GM08714 (cell line): ENCODE data around the gene GALNTL6.

Experiments used
- H3K4me3 ChIP-seq: fragments of 200-500 bp; sonication (Bioruptor generic); 2 replicates; pipeline ENCODE4 v1.5.1; 2014; ENCODE audit warnings: mild to moderate bottlenecking, low read length, inconsistent platforms
- ZNF274 ChIP-seq: IDR thresholded peaks from 2 replicates; pipeline ENCODE4 v1.6.1; 2012; ENCODE audit warnings: mild to moderate bottlenecking, low read depth, low read length

Gene GALNTL6

DNA sequence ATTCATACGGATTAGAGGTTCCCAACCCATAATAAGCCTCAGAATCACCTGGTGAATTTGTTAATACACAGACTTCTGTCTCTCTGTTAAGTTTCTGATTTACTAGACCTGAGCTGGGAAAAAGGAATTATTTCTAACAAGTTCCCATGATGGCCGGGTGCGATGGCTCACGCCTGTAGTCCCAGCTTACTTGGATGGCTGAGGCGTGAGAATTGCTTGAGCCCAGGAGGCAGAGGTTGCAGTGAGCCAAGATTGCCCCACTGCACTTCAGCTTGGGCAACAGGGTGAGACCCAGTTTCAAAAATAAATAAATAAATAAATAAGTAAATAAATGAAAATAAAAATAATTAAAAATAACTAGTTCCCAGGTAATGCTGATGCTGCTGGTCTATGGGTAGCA is 412.3 kb downstream of the GALNTL6 start:
- no peak for TF ChIP-seq ZNF274
- H3K4me3 ChIP-seq: no peak overlapping the region

DNA sequence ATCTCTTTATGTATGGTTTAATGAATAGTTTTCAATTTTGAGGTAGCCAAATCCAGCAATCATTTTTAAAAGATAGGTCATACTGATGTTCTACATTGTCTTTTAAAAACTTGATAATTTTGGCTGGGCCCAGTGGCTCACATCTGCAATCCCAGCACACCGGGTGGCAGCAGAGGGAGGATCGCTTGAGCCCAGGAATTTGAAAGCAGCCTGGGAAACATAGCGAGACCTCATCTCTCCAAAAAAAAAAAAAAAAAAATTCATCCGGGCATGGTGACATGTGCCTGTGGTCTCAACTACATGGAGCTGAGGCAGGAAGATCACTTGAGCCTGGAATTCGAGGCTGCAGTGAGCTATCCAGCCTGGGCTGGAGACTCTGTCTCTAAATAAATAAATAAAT is 419.8 kb downstream of the GALNTL6 start:
- no peak for TF ChIP-seq ZNF274
- H3K4me3 ChIP-seq: no peak overlapping the region

DNA sequence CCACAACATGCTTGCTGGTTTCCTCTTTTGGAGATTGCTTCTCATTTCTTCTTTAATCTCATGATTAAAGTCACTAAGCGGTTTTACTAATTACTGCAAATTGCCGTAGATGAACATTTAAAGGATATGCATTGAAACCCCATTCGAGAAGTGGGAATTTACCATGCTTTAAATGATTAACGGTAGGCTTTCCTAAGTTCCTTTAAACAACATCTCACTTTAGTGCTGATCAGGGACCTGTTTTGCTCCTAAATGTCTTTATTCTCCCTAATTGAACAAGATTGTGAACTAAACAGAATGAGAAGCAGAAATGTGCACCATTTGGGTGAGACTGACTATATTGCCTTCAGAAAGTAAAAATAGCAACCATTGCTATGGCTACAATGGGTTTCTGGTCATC is 430.3 kb downstream of the GALNTL6 start:
- no peak for TF ChIP-seq ZNF274
- no peak overlapping the region for H3K4me3 ChIP-seq

DNA sequence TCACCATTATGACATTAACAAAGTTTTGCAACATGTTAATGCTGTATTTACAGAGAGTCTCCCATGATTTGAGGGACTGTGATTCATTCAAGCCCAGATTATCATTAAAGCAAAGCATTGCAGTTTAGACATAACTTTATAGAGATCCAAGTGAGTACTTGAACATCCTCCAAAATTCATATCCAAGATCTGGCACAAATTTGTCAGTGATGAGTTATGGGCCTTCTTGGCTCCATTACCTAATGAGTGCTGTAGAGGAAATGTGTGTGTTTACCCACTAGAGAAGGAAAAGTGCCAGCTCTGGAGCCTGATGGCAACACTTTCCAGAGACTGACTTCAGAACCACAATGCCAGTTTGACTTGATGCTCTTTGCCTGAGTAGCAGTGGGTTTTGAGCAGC is 432.3 kb downstream of the GALNTL6 start:
- H3K4me3 ChIP-seq: no peak overlapping the region
- no peak for TF ChIP-seq ZNF274

DNA sequence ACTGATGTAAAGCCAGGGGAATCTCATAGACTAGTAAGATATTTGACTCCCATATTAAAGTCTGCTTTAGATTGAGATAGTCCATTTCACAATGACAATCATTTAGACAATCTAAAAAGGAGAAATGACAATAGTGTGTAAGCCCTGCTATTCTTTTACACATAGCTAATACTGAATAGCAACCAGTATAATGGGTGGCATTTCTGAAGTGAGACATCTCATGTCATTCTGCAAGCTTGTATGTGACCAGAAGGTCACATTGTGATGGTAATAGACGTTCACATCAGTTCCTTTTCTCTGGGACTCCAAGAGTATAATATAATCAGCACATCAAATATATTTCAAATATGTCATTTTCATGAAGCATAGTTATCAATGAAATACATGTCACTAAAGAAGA is 440.2 kb downstream of the GALNTL6 start:
- no peak overlapping the region for H3K4me3 ChIP-seq
- TF ChIP-seq ZNF274: no peak

GRCh38 chr4:172256820-172257219 is 443.6 kb downstream of the GALNTL6 start:
- no peak overlapping the region for H3K4me3 ChIP-seq
- no peak for TF ChIP-seq ZNF274

- no peak for TF ChIP-seq ZNF274
- H3K4me3 ChIP-seq: no peak overlapping the region
Measured at GRCh38 chr4:172270397-172270796, 457.2 kb downstream of the GALNTL6 start.

DNA sequence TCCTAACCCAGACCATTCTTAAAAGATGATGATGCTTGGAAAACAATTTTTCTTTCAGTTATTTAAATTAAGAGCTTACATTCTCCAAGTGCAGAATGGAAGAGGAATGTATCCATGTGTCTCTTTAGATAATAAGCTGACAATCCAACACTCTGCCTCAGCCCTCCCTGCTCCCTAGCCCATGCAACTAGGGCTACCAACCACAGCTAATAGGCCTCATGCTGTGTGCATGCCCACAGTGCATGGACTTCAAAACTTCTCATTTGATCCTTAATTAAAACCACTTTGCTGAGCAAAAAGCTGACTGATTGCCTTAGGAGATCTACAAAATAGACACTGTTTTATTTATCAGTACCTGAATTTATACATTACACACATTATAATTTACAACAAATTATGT is 473.9 kb downstream of the GALNTL6 start:
- H3K4me3 ChIP-seq: no peak overlapping the region
- TF ChIP-seq ZNF274: no peak

GRCh38 chr4:172305698-172306097 is 492.5 kb downstream of the GALNTL6 start:
- no peak overlapping the region for H3K4me3 ChIP-seq
- no peak for TF ChIP-seq ZNF274

- TF ChIP-seq ZNF274: no peak
- H3K4me3 ChIP-seq: no peak overlapping the region
Measured at GRCh38 chr4:172308078-172308477, 494.9 kb downstream of the GALNTL6 start.

DNA sequence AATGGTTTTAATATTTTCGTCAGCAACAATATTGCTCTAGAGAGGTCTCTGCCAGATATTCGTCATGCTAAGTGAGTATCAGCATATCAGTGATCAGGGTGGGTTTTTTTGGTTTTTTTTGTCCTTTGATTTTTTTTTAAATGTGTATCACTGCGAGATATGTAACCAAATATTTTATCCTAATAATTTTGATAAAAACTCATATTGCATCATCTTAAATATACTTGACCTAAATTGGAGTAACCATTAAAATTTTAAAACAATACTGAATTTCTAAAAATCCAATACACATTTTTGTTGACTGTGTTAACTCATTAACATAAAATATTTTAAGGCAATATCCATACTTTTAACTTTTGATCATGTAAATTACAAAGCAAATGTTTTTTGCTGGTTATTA is 498.5 kb downstream of the GALNTL6 start:
- TF ChIP-seq ZNF274: no peak

DNA sequence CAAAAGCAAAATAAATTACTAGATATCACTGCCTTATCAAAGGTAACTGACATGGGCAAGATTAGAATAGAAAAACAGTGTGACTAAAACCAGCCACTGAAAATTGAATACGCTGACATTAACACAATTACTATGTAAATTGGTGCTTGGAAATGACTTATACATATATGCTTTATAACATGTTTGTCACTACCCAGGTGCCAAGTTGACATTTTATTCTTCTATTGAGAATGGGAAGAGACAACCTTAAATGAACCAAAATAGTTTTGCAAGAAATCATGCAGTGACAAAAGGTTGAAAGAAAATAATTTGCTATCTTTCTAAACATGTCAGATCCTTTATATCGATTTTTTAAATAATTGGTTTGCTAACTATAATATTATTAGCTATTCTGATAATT is 510.1 kb downstream of the GALNTL6 start:
- TF ChIP-seq ZNF274: no peak
- no peak overlapping the region for H3K4me3 ChIP-seq

More for the DNA sequence above, 498.5 kb downstream of the GALNTL6 start:
- H3K4me3 ChIP-seq: no peak overlapping the region

DNA sequence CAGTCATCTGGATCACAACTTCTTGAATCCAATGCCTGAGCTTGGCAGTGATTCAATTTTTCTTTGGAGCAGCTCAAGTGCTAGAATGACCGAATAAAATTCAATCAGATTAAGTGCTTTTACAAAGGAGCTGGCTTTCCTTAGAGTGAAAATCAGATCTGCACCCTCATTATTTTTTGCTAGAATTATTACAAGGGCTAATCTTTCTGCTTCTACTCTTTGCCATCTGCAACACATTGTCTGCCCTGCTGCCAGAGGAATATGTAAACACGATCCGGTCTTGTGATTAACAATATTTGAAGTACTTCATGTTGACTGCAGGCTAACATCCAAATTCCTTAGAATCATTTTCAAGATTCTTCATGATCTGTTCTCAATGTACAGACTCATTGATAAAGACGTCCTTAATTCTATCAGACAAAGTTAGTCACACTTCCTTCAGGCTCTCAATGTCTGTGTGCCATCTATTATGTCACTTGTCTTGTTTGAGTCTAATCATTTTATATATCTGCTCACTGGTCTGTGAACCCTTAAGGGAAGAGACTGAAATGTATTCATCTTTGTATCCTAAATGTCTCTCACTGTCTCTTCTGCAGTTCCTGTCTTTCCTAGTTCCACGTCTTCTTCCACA is 531.2 kb downstream of the GALNTL6 start:
- no peak overlapping the region for H3K4me3 ChIP-seq
- TF ChIP-seq ZNF274: no peak

DNA sequence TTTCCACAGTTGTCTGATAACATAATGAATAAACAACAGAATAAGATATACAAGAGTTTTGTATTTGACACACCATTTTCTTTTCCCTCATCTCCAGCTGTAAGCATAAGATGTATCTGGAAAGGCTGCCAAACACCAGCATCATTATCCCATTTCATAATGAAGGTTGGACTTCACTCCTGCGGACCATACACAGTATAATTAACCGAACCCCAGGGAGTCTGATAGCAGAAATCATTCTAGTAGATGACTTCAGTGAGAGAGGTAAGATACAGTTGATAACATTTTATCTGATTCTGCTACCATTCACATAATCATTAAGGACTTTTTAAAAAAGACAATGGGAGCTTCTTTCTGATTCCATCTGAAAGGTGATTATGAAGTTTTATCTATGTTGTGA is 535.2 kb downstream of the GALNTL6 start:
- no peak overlapping the region for H3K4me3 ChIP-seq
- TF ChIP-seq ZNF274: no peak

GRCh38 chr4:172352356-172352755 is 539.2 kb downstream of the GALNTL6 start:
- no peak for TF ChIP-seq ZNF274
- no peak overlapping the region for H3K4me3 ChIP-seq

DNA sequence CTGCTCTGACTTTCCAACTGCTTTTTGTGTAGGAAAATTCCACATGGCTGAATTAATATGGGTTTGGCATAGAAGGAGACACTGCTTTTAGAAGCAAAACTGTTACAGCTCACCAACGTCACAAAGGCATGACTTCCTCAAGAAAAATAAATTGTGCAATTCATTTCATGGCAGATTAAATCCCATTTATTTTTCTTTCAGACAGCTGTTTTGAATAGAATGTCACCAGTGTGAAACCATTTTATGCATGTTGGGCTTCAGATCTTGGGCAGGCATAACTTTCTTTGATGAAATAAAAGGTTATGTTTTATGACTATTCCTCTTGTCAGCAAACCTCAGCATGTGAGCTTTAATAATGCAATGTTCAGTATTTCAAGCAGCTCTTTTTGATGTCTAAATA is 542.8 kb downstream of the GALNTL6 start:
- H3K4me3 ChIP-seq: no peak overlapping the region
- no peak for TF ChIP-seq ZNF274
